SK-N-MC (cell line): ENCODE measurements around the gene CELSR1.

ENCODE experiments used
- EZH2 ChIP-seq: fragments of 200-600 bp; sonication (generic); IDR thresholded peaks from one replicate; pipeline ENCODE4 v1.6.1; 2017; ENCODE audit warnings: antibody characterized with exemption
- FOXP2 ChIP-seq: optimal IDR thresholded peaks from 2 replicates; pipeline ENCODE3; 2011; ENCODE audit warnings: mild to moderate bottlenecking, moderate library complexity; ENCODE audit not compliant: insufficient read depth; ENCODE audit errors: extremely low read length, control extremely low read depth

DNA sequence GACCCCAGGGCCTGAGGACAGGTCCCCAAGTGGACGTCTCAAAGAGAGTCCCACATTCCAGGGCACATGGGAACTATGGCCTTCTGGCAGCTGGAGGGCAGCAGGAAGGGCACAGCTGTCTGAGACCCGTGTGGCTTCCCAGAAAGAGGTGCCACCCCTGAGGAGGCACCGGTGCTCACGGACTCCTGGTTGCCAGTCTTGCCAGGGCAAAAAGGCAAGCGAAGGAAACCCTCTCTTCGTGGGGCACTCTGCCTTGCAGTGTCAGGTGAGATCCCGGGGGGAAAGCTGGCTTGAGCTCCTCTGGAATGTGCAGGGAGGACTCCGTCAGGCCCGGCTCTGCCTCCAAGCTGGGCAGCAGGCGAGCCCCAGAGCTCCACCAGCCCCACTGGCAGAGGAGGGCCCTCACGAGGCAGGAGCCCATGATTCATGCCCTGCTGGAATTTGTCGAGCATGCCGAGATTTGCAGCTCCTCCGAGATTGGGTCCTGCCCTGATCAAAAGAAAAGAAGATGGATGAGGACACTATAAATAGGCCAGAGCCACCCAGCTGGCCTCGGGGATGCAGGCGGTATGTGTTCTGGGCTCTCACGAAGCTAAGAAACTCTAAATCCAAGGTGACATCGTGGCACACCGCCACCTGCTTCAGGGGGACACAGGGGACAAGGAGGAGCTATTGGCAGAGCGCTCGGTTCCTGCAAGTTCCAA is 9.9 kb upstream of the CELSR1 start:
- TF ChIP-seq EZH2 (no peak), FOXP2 (no peak)
